HCT116 (cell line): ENCODE results near the gene GBE1. TPM values are rescaled to one million over a fixed set of nuclear protein-coding genes. Genes with fewer than 3 reads are reported as not detected.

Experiments
- ATAC-seq: fragments of 200-7000 bp; cut with Tn5 transposase; 2 replicates; pipeline ENCODE4 v1.9.1; 2020; ENCODE audit warnings: mild to moderate bottlenecking, moderate library complexity
- BruUV-seq: library from RNA; stranded (reverse); fragments of 400-500 nt; replicated peaks from 2 replicates; lab custom pipeline; 2021; lab: Mats Ljungman, UMichigan
- CTCF ChIA-PET: fragments of 300-600 bp; sonication (Branson Sonifier 250); formaldehyde crosslinking; loops from one replicate; lab custom pipeline; 2021; ENCODE audit warnings: antibody characterized with exemption; lab: Charles Lee
- POLR2A ChIA-PET: fragments of 300-600, 350-600 bp; sonication (Branson Sonifier 250); formaldehyde crosslinking; loops from one replicate; lab custom pipeline; 2021; ENCODE audit warnings: antibody characterized with exemption; lab: Charles Lee
- RAD21 ChIA-PET, 2 experiments: fragments of 300-600 bp; sonication (Branson Sonifier 250); formaldehyde crosslinking; loops; one replicate each; lab custom pipeline; 2023; ENCODE audit warnings: low total read pairs in 2 of 2; ENCODE audit not compliant: uncharacterized antibody in 2 of 2, unreplicated experiment in 2 of 2, low non-redundant PET in 1 of 2; lab: Charles Lee
- DNase-seq: peaks from one replicate; pipeline ENCODE4 v3.0.0-alpha.2; 2010; ENCODE audit warnings: low read depth, low spot score
- H2AFZ ChIP-seq: fragments of 200-600 bp; shearing (Covaris generic), sonication (generic); 2 replicates; pipeline ENCODE4 v1.6.1; 2017; ENCODE audit warnings: low read depth, mixed run types, mixed read lengths, antibody characterized with exemption, low read length; ENCODE audit not compliant: poor library complexity, severe bottlenecking
- H3K27ac ChIP-seq: 2 replicates; pipeline ENCODE4 v1.5.1; 2012; ENCODE audit warnings: low read depth, low read length
- H3K27me3 ChIP-seq: fragments of 200-600 bp; sonication (generic); 2 replicates; pipeline ENCODE4 v1.6.1; 2016; ENCODE audit warnings: mixed run types, low read length, mixed read lengths; ENCODE audit not compliant: insufficient read depth
- H3K36me3 ChIP-seq, 2 experiments: fragments of 200-500 bp in 1 of 2; fragments of 200-600 bp in 1 of 2; sonication (Bioruptor generic) in 1 of 2; sonication (generic) in 1 of 2; 2 replicates each; pipeline versions ENCODE4 v1.5.1 to v1.6.1; 2014 to 2016; ENCODE audit warnings: low read length in 2 of 2, inconsistent platforms in 1 of 2, mixed read lengths in 1 of 2, mixed run types in 1 of 2; ENCODE audit not compliant: insufficient read depth in 2 of 2, control insufficient read depth in 1 of 2
- H3K4me1 ChIP-seq, 2 experiments: fragments of 200-600 bp in 1 of 2; sonication (generic) in 1 of 2; 2 replicates each; pipeline versions ENCODE4 v1.5.1 to v1.6.1; 2012 to 2017; ENCODE audit warnings: low read length in 2 of 2, inconsistent platforms in 1 of 2, mild to moderate bottlenecking in 1 of 2, mixed read lengths in 1 of 2, mixed run types in 1 of 2, moderate library complexity in 1 of 2; ENCODE audit not compliant: insufficient read depth in 2 of 2, control insufficient read depth in 1 of 2
- H3K4me2 ChIP-seq: fragments of 200-600 bp; sonication (generic); 2 replicates; pipeline ENCODE4 v1.6.1; 2017; ENCODE audit warnings: mixed run types, low read length, mixed read lengths
- H3K4me3 ChIP-seq, 2 experiments: fragments of 200-600 bp in 1 of 2; sonication (generic) in 1 of 2; replicated peaks in 1 of 2; 2 replicates each; pipeline ENCODE4 v1.5.1; 2011 to 2016; ENCODE audit warnings: low read length in 2 of 2, control low read depth in 1 of 2, low read depth in 1 of 2, mild to moderate bottlenecking in 1 of 2, mixed read lengths in 1 of 2, mixed run types in 1 of 2
- H3K79me2 ChIP-seq: fragments of 200-600 bp; sonication (generic); 2 replicates; pipeline ENCODE4 v1.6.1; 2017; ENCODE audit warnings: mild to moderate bottlenecking, mixed run types, low read length, moderate library complexity, mixed read lengths; ENCODE audit not compliant: insufficient read depth
- H3K9ac ChIP-seq: fragments of 200-600 bp; sonication (generic); 2 replicates; pipeline ENCODE4 v1.6.1; 2016; ENCODE audit warnings: low read length, mixed read lengths
- H3K9me2 ChIP-seq: fragments of 200-600 bp; sonication (generic), shearing (Covaris generic); 2 replicates; pipeline ENCODE4 v1.6.1; 2017; ENCODE audit warnings: mixed run types, mild to moderate bottlenecking, moderate library complexity; ENCODE audit not compliant: insufficient read depth
- H3K9me3 ChIP-seq, 2 experiments: fragments of 200-500 bp in 1 of 2; fragments of 200-600 bp in 1 of 2; sonication (Bioruptor generic) in 1 of 2; sonication (generic) in 1 of 2; 2 replicates each; pipeline ENCODE4 v1.6.1; 2014 to 2017; ENCODE audit warnings: low read length in 2 of 2, mixed read lengths in 2 of 2, inconsistent platforms in 1 of 2, low read depth in 1 of 2, mild to moderate bottlenecking in 1 of 2, mixed run types in 1 of 2, moderate library complexity in 1 of 2; ENCODE audit not compliant: control insufficient read depth in 1 of 2, insufficient read depth in 1 of 2
- H4K20me1 ChIP-seq: fragments of 200-600 bp; sonication (generic), shearing (Covaris generic); 2 replicates; pipeline ENCODE4 v1.6.1; 2017; ENCODE audit warnings: mixed run types, mild to moderate bottlenecking, moderate library complexity; ENCODE audit not compliant: insufficient read depth
- ATF3 ChIP-seq: IDR thresholded peaks from 2 replicates; pipeline ENCODE4 v1.6.1; 2012
- CEBPB ChIP-seq: IDR thresholded peaks from 2 replicates; pipeline ENCODE4 v1.6.1; 2012; ENCODE audit warnings: low read depth
- CTCF ChIP-seq, 3 experiments: fragments of 200-600 bp in 1 of 3; sonication (generic) in 1 of 3; IDR thresholded peaks in 2 of 3; conservative IDR thresholded peaks in 1 of 3; 2 replicates each; pipeline ENCODE4 v1.5.1; 2012 to 2017; ENCODE audit warnings: low read depth in 2 of 3, low read length in 2 of 3, antibody characterized with exemption in 1 of 3, borderline replicate concordance in 1 of 3, control low read depth in 1 of 3, mild to moderate bottlenecking in 1 of 3, mixed read lengths in 1 of 3, mixed run types in 1 of 3, moderate library complexity in 1 of 3; ENCODE audit not compliant: insufficient read depth in 1 of 3
- EZH2 ChIP-seq: fragments of 200-600 bp; sonication (generic); IDR thresholded peaks from 2 replicates; pipeline ENCODE4 v1.6.1; 2017; ENCODE audit warnings: antibody characterized with exemption, mixed run types
- EZH2phosphoT487 ChIP-seq: fragments of 200-600 bp; IDR thresholded peaks from 2 replicates; pipeline ENCODE4 v1.6.1; 2018; ENCODE audit warnings: antibody characterized with exemption, borderline replicate concordance
- MAX ChIP-seq: IDR thresholded peaks from 2 replicates; pipeline ENCODE4 v1.6.1; 2012
- POLR2A ChIP-seq: IDR thresholded peaks from 2 replicates; pipeline ENCODE4 v1.7.0; 2011; ENCODE audit warnings: borderline replicate concordance; ENCODE audit not compliant: insufficient read depth, insufficient read length; ENCODE audit errors: extremely low read depth
- REST ChIP-seq: IDR thresholded peaks from 2 replicates; pipeline ENCODE4 v1.6.1; 2012; ENCODE audit warnings: low read depth
- SP1 ChIP-seq: IDR thresholded peaks from 2 replicates; pipeline ENCODE4 v1.6.1; 2012; ENCODE audit warnings: low read depth
- YY1 ChIP-seq: IDR thresholded peaks from 2 replicates; pipeline ENCODE4 v1.6.1; 2011; ENCODE audit warnings: low read length, low read depth, moderate library complexity, mild to moderate bottlenecking; ENCODE audit not compliant: insufficient replicate concordance; ENCODE audit errors: extremely low read depth
- ZBTB33 ChIP-seq: IDR thresholded peaks from 2 replicates; pipeline ENCODE4 v1.6.1; 2011; ENCODE audit warnings: mild to moderate bottlenecking, low read length, moderate library complexity; ENCODE audit not compliant: insufficient replicate concordance; ENCODE audit errors: extremely low read depth
- ZFX ChIP-seq: fragments of 450-650 bp; IDR thresholded peaks from 2 replicates; pipeline ENCODE4 v1.6.1; 2017
- ZNF274 ChIP-seq: fragments of 200-500 bp; sonication (Bioruptor generic); IDR thresholded peaks from 2 replicates; pipeline ENCODE4 v1.6.1; 2014; ENCODE audit warnings: mild to moderate bottlenecking, low read depth, low read length, inconsistent platforms
- intact Hi-C: fragments of 100-400 bp; cut with micrococcal nuclease; formaldehyde crosslinking; loops from 2 replicates; pipeline ENCODE4 v1.10.0; 2022
- total RNA-seq: library from RNA; stranded (reverse); gene quantifications from one replicate; pipeline ENCODE4 v1.2.1, GENCODE V29; 2021; ENCODE audit not compliant: unreplicated experiment

GBE1 gene
- total RNA-seq, 1 experiment from 2014 or later: 27.7 TPM

GRCh38 chr3:81650187-81650586, 111.3 kb downstream of the GBE1 start:
- CTCF ChIA-PET: no interaction called here
- DNase-seq (no peak), ATAC-seq (no peak)
- intact Hi-C loops: no loop called here
- Histone ChIP-seq H3K79me2 (no peaks in the 10 kb centered on the region), H3K4me1 (no peaks in the 10 kb centered on the region), H3K9ac (no peak overlapping the region), H3K4me2 (no peak overlapping the region), H4K20me1 (no peaks in the 10 kb centered on the region), H3K27me3 (no peaks in the 10 kb centered on the region), H2AFZ (no peak overlapping the region), H3K4me3 (no peak overlapping the region), H3K36me3 (no peaks in the 10 kb centered on the region), H3K27ac (no peak overlapping the region), H3K9me2 (no peaks in the 10 kb centered on the region), H3K9me3 (no peaks in the 10 kb centered on the region)
- POLR2A ChIA-PET: no interaction called here
- no TSS peak for BruUV-seq
- RAD21 ChIA-PET: no interaction called here
- TF ChIP-seq ZFX: no peak
- TF ChIP-seq EZH2: no peak
- no peak for TF ChIP-seq EZH2phosphoT487
- TF ChIP-seq CEBPB: no peak
- TF ChIP-seq POLR2A: no peak
- TF ChIP-seq ATF3: no peak
- TF ChIP-seq YY1: no peak
- no peak for TF ChIP-seq REST
- TF ChIP-seq SP1: no peak
- TF ChIP-seq CTCF (IDR thresholded peaks at IDR 0.05 in 2 of 3, conservative IDR thresholded peaks at IDR 0.05 in 1 of 3; ENCODE audit: borderline replicate concordance in 1 of 3, insufficient read depth in 1 of 3, low read depth in 2 of 3, low read length in 2 of 3): no peak
- no peak for TF ChIP-seq MAX
- TF ChIP-seq ZNF274: no peak
- no peak for TF ChIP-seq ZBTB33
